ENCODE data around the gene LCN2.

The LCN2 gene

GRCh38 chr9:128115187-128116103 lies 33.8 kb upstream of the LCN2 start:
- no peak for DNase-seq

- DNase-seq = no peak
These were observed 32.9 kb upstream of the LCN2 start for GRCh38 chr9:128116104-128117083.

GRCh38 chr9:128117613-128118471 lies 31.4 kb upstream of the LCN2 start:
- peak; percentile 95 for DNase-seq

GRCh38 chr9:128118472-128118857 lies 30.8 kb upstream of the LCN2 start:
- DNase-seq = no peak

- DNase-seq = no peak
These were observed 30.1 kb upstream of the LCN2 start for GRCh38 chr9:128118971-128119665.

- DNase-seq = no peak
These were observed 29.1 kb upstream of the LCN2 start for GRCh38 chr9:128120061-128120740.

- no peak for DNase-seq
These were observed 28.4 kb upstream of the LCN2 start for GRCh38 chr9:128120741-128121465.

- DNase-seq = no peak
These were observed 27.8 kb upstream of the LCN2 start for GRCh38 chr9:128121466-128121810.

GRCh38 chr9:128121924-128122808 lies 27.1 kb upstream of the LCN2 start:
- DNase-seq = no peak

- DNase-seq = no peak
These were observed 26.5 kb upstream of the LCN2 start for GRCh38 chr9:128122809-128123175.

- DNase-seq = no peak
These were observed 25.7 kb upstream of the LCN2 start for GRCh38 chr9:128123451-128124080.

- no peak for DNase-seq
These were observed 24.8 kb upstream of the LCN2 start for GRCh38 chr9:128124451-128124850.

GRCh38 chr9:128124873-128125579 lies 24.2 kb upstream of the LCN2 start:
- DNase-seq = peak; percentile 45

GRCh38 chr9:128125580-128126354 lies 23.5 kb upstream of the LCN2 start:
- DNase-seq = no peak

- DNase-seq = peak; percentile 79
These were observed 21.7 kb upstream of the LCN2 start, which contains the start of gene PTGES2 for GRCh38 chr9:128127568-128127989. PTGES2 (minus strand) TSS chr9:128127729; CDS start chr9:128127717, 12 bp downstream.

- peak; percentile 87 for DNase-seq
These were observed 21.0 kb upstream of the LCN2 start for GRCh38 chr9:128127990-128128835.

Data from activated CD4-positive, alpha-beta T cell treated with anti-CD3 and anti-CD28 coated beads, Interleukin-2, amount 50 U/mL, for 16 hours (primary cell).